K562 (cell line): ENCODE measurements around the gene GABARAP.

Experiments
- ATF6 ChIP-seq: sonication (generic); formaldehyde crosslinking; IDR thresholded peaks from 2 replicates; pipeline ENCODE4 v1.4.0; 2020; ENCODE audit warnings: mild to moderate bottlenecking, missing genetic modification reagents
- JUND ChIP-seq, 2 experiments: IDR thresholded peaks; 2 replicates in 1 of 2; 3 replicates in 1 of 2; pipeline ENCODE4 v1.6.1; 2011; ENCODE audit warnings: borderline replicate concordance in 2 of 2, low read depth in 2 of 2, low read length in 2 of 2, improper control_type of control experiment in 1 of 2, missing biosample characterization in 1 of 2, missing genetic modification characterization in 1 of 2, missing genetic modification reagents in 1 of 2
- KDM5B ChIP-seq: fragments of 200-600 bp; sonication (generic); IDR thresholded peaks from 2 replicates; pipeline ENCODE4 v1.6.1; 2012; ENCODE audit warnings: low read depth, mild to moderate bottlenecking, moderate library complexity, low read length, control low read depth, inconsistent platforms; ENCODE audit not compliant: insufficient replicate concordance
- MYBL2 ChIP-seq, 2 experiments: fragments of 450-650 bp in 1 of 2; sonication (generic) in 1 of 2; formaldehyde crosslinking in 1 of 2; IDR thresholded peaks; 2 replicates each; pipeline versions ENCODE4 v1.6.1 to v1.8.1; 2017 to 2022; ENCODE audit warnings: borderline replicate concordance in 1 of 2, inconsistent platforms in 1 of 2, low read depth in 1 of 2, mild to moderate bottlenecking in 1 of 2, missing genetic modification reagents in 1 of 2, moderate library complexity in 1 of 2
- SREBF2 ChIP-seq: sonication (generic); formaldehyde crosslinking; IDR thresholded peaks from 2 replicates; pipeline ENCODE4 v1.4.0; 2020; ENCODE audit warnings: mild to moderate bottlenecking, missing genetic modification reagents
- ZFPM2 ChIP-seq: fragments of 250-450 bp; sonication (Bioruptor Pico); IDR thresholded peaks from 2 replicates; pipeline ENCODE4 v1.5.1; 2022; ENCODE audit warnings: mild to moderate bottlenecking
- ZNF785 ChIP-seq: fragments of 250-450 bp; sonication (Bioruptor Pico); IDR thresholded peaks from 2 replicates; pipeline ENCODE4 v1.4.0; 2020; ENCODE audit warnings: mild to moderate bottlenecking

GRCh38 chr17:7239091-7240027 lies 2.9 kb downstream of the GABARAP start, which contains the start of gene PHF23:
- TF ChIP-seq SREBF2 (CRISPR knock-in tag) = no peak
- TF ChIP-seq ZFPM2 (CRISPR knock-in tag) = no peak
- no peak for TF ChIP-seq KDM5B
- no peak for TF ChIP-seq ZNF785
- TF ChIP-seq JUND (IDR thresholded peaks at IDR 0.05; ENCODE audit: borderline replicate concordance, low read depth, low read length) = no peak
- TF ChIP-seq JUND (tag; IDR thresholded peaks at IDR 0.05; ENCODE audit: borderline replicate concordance, low read depth, low read length) = no peak; the same call in 2 of the 3 replicates
- no peak for TF ChIP-seq ATF6 (CRISPR knock-in tag)
- TF ChIP-seq MYBL2 (IDR thresholded peaks at IDR 0.05; ENCODE audit: low read depth) = no peak
- no peak for TF ChIP-seq MYBL2 (CRISPR knock-in tag; IDR thresholded peaks at IDR 0.05; ENCODE audit: borderline replicate concordance)
